GM12891 (cell line): ENCODE results near the gene CAMK1G. TPM values are rescaled to one million over a fixed set of nuclear protein-coding genes. Genes with fewer than 3 reads are reported as not detected.

ENCODE experiments used
- DNase-seq: peaks from one replicate; pipeline ENCODE4 v3.0.0; 2011; ENCODE audit warnings: low spot score; ENCODE audit not compliant: insufficient read length
- FAIRE-seq: peaks from 2 replicates; lab custom pipeline; 2011; peaks lifted over from hg19 to GRCh38; lab: Jason Lieb, UNC
- PAX5 ChIP-seq: IDR thresholded peaks from 2 replicates; pipeline ENCODE4 v1.6.1; 2011; ENCODE audit warnings: low read length, moderate library complexity, mild to moderate bottlenecking; ENCODE audit not compliant: insufficient read depth, severe bottlenecking
- POLR2A ChIP-seq: IDR thresholded peaks from 2 replicates; pipeline ENCODE4 v1.6.1; 2011; ENCODE audit warnings: low read depth, low read length, control low read depth
- POLR2AphosphoS5 ChIP-seq: IDR thresholded peaks from 2 replicates; pipeline ENCODE4 v1.6.1; 2011; ENCODE audit warnings: low read depth, low read length, control low read depth
- POU2F2 ChIP-seq: IDR thresholded peaks from 2 replicates; pipeline ENCODE4 v1.6.1; 2011; ENCODE audit warnings: low read depth, mild to moderate bottlenecking, control low read depth, low read length, moderate library complexity
- SPI1 ChIP-seq: IDR thresholded peaks from 2 replicates; pipeline ENCODE4 v1.6.1; 2011; ENCODE audit warnings: low read depth, low read length, control low read depth
- TAF1 ChIP-seq: IDR thresholded peaks from 2 replicates; pipeline ENCODE4 v1.6.1; 2011; ENCODE audit warnings: low read depth, low read length, control low read depth
- polyA plus RNA-seq: library from polyadenylated mRNA; unstranded; fragments of >200 nt; gene quantifications from one replicate; pipeline ENCODE4 v1.2.1, GENCODE V29; 2012; ENCODE audit warnings: low read depth, missing spikeins, inconsistent platforms; ENCODE audit not compliant: missing spikeins

Gene CAMK1G
- polyA plus RNA-seq, result 0.21 TPM

GRCh38 chr1:209583408-209583807 is at the start of gene CAMK1G:
CAMK1G (plus strand) TSS chr1:209583714; CDS start chr1:209594984, 11,270 bp downstream.
- no peak for FAIRE-seq
- DNase-seq, result no peak

DNA sequence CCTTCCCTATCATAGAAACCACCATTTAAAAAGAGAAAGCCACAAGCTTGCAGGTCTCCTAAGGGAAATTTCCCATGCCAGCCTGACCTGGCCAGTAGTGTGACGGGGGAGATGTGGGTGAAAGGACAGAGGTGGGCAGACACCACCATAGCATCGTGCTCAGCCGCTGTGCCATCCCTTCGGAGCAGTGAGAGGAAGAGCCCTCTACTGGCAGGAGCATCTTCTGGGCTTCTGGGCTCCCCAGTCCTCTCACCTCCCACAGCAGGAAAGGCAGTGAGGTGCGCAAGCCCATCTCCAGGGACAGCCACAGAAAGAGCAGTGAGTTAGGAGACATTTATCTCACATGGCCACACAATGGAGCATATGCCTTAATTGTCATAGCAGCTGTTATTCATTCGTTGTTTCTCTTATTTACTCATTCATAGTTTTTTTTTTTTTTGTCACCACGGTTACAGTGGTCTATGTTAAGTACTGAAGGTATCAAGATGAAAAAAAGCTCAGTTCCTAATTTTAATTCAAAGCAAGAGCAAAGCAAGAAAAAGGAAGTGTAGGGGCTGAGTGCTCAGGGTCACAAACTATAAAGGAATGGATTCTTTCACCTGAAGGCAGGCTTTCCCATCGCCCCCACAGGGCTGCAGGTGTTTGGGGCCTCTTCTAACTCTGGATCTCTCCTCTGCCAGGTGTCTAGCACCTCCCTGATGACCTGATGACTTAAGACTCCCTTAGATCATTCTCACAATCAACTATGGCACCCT is 48.8 kb upstream of the CAMK1G start:
- DNase-seq, result no peak
- FAIRE-seq, result no peak
- peak; percentile 65 for TF ChIP-seq SPI1
- no peak for TF ChIP-seq PAX5

More at GRCh38 chr1:209583408-209583807, at the start of gene CAMK1G:
- no peak for TF ChIP-seq POU2F2
- TF ChIP-seq TAF1, result no peak
- no peak for TF ChIP-seq POLR2A
- no peak for TF ChIP-seq SPI1
- no peak for TF ChIP-seq PAX5
- no peak for TF ChIP-seq POLR2AphosphoS5

DNA sequence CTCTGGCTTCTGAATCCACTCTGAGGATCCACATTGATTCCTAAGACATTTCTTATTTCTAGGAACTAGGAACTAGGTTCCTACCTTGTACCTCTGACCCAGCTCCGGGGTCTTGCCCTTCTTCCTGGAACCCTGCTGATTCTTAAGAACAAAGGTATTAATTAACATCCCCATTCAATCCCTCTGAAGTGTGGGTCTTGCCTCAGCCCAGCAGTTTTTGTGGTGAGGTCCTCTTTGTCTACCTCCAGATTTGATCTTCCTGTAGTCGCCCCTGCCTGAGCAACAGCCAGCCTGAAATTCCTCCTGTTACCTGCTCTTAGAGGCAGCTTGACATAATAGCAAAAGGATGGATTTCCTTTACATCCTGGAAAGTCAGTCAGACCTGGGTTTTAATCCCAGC is 46.7 kb upstream of the CAMK1G start:
- FAIRE-seq, result no peak
- no peak for DNase-seq
- no peak for TF ChIP-seq POLR2A
- TF ChIP-seq PAX5, result no peak
- TF ChIP-seq SPI1, result no peak
- TF ChIP-seq TAF1, result no peak
- no peak for TF ChIP-seq POLR2AphosphoS5
- TF ChIP-seq POU2F2, result no peak

DNA sequence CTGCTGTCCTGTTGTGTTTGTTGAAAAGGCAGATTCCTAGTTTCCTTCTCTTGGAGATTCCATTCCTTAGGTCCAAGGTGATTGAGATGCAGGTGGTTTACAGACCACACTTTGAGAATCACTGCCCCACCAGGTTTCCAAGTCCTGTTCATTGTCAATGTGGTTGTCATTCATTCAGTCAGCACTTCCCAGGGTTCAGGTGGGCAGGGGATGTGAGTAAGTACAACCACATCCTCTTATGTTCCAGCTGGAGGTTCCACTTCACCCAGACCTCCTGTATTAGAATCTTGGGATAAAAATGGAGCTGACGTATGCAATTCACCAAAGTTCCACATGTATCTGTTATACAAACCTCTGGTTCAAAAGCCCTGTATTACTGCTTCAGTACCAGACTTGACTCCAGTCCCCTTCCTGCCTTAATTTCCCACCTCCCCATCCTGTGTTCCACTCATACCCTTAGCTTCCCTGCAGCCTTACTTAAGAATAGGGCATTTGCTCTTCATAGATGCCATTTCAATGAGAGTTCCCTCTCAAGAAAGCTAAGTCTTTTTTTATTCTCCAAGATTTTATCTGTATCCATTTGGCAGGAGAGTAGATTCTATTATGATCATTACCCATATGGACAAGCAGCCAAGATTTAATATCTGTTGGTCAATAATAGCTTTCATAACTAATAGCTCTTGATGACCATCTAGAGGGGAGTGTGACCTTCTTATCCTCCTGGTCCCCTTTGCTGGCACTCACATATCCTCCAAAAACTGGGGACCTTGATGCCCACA is 46.0 kb upstream of the CAMK1G start:
- DNase-seq (no peak), FAIRE-seq (no peak)
- no peak for TF ChIP-seq POLR2AphosphoS5
- TF ChIP-seq POU2F2, result no peak

DNA sequence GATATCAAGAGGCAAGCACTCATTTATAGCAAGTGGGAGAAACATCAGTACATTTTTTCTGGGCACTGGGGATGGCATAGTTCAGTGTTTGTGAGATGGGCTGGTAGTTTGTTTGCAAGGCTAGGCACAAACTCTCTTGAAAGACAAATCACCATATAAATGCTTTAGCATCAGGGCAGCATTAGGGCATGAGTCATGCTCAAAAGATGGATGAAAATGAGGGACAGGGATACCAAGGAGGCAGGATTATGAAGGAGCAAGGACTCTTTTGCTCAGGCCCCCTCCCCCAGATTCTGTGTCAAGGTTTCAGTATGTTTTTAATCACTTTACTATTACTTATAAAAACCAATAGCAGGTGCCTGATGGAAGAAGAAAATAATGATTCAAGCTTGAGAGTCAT is 43.9 kb upstream of the CAMK1G start:
- no peak for FAIRE-seq
- TF ChIP-seq POLR2AphosphoS5 (no peak), TAF1 (no peak), POLR2A (no peak), PAX5 (no peak), SPI1 (no peak), POU2F2 (no peak)
- no peak for DNase-seq

DNA sequence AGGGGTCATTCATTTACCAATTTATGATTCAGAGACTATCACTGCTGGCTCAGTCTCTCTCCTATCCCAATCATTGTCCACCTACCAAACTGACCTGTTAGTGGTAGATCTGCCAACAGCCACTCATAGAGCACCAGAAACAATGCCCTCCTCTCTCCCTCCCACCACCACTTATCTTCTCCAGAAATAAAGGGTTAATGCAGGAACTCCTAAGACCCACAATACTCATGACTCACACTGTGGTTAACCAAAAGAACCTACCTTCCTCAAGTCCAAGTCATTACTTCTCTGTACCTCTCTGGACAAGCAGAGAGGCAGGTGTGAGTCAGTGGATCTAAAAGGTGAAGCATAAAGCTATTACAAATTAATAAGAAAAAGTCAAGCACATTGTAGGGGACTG is 40.9 kb upstream of the CAMK1G start:
- no peak for DNase-seq
- FAIRE-seq, result no peak

DNA sequence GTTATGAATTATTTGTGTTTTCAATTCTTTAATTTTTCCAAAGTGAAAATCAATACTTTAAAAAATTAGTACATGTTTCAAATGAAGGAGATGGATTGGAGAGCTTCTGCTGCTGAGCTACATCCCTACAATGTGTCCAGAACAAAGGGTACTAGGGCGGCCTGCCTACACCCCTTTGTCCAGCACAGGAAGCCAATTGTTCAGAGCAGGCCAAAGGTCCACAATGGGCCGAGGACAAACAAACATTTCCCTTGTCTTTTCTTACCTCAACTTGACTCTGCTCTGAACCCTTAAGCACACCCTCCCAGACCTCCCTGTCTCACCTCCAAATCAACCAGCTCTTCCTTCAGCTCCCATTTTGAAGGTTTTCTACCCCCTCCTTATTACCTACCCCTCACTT is 39.4 kb upstream of the CAMK1G start:
- DNase-seq, result no peak
- FAIRE-seq, result no peak
- TF ChIP-seq POLR2AphosphoS5, result no peak

More for the DNA sequence above, 40.9 kb upstream of the CAMK1G start:
- TF ChIP-seq TAF1 (no peak), POLR2A (no peak), POU2F2 (no peak), PAX5 (no peak), SPI1 (no peak), POLR2AphosphoS5 (no peak)

GRCh38 chr1:209545423-209545822 is 38.1 kb upstream of the CAMK1G start:
- FAIRE-seq, result no peak
- DNase-seq, result no peak
- TF ChIP-seq TAF1 (no peak), SPI1 (no peak), PAX5 (no peak), POLR2AphosphoS5 (no peak), POU2F2 (no peak), POLR2A (no peak)

GRCh38 chr1:209546390-209547085 is 37.0 kb upstream of the CAMK1G start:
- FAIRE-seq (no peak), DNase-seq (no peak)
- TF ChIP-seq POLR2AphosphoS5 (no peak), SPI1 (no peak), PAX5 (no peak), POU2F2 (no peak), TAF1 (no peak), POLR2A (no peak)

- no peak for TF ChIP-seq TAF1
- TF ChIP-seq POLR2A, result no peak
- TF ChIP-seq POLR2AphosphoS5, result no peak
- TF ChIP-seq SPI1, result no peak
- no peak for TF ChIP-seq PAX5
- no peak for TF ChIP-seq POU2F2
- FAIRE-seq (no peak), DNase-seq (no peak)
Measured at GRCh38 chr1:209547626-209548025, 35.9 kb upstream of the CAMK1G start.
